OCI-LY1 (cell line): Measurements from ENCODE around the gene DPP7.
A peak's percentile ranks its signal among the peaks of the same experiment; 100 is the strongest.

Source experiments
- H2AFZ ChIP-seq: fragments of 200-600 bp; sonication (generic), shearing (Covaris generic); 2 replicates; pipeline ENCODE4 v1.6.0; 2014; ENCODE audit warnings: antibody characterized with exemption, mild to moderate bottlenecking, low read length
- H3F3A ChIP-seq: fragments of 200-600 bp; sonication (generic), shearing (Covaris generic); 2 replicates; pipeline ENCODE4 v1.6.0; 2014; ENCODE audit warnings: mild to moderate bottlenecking, antibody characterized with exemption, low read length, moderate library complexity; ENCODE audit not compliant: insufficient read depth
- H3K27ac ChIP-seq: fragments of 200-600 bp; sonication (generic); 2 replicates; pipeline ENCODE4 v1.5.1; 2014; ENCODE audit warnings: low read length, mixed run types, mild to moderate bottlenecking, low read depth; ENCODE audit not compliant: poor library complexity, severe bottlenecking
- H3K27me3 ChIP-seq: fragments of 200-600 bp; sonication (generic); 2 replicates; pipeline ENCODE4 v1.6.0; 2014; ENCODE audit warnings: antibody characterized with exemption, mild to moderate bottlenecking, low read length, moderate library complexity; ENCODE audit not compliant: insufficient read depth
- H3K36me3 ChIP-seq: fragments of 200-600 bp; sonication (generic); 2 replicates; pipeline ENCODE4 v1.6.1; 2014; ENCODE audit warnings: mild to moderate bottlenecking, antibody characterized with exemption, low read length, moderate library complexity, mixed read lengths; ENCODE audit not compliant: insufficient read depth
- H3K4me1 ChIP-seq: fragments of 200-600 bp; sonication (generic); 2 replicates; pipeline ENCODE4 v1.5.1; 2014; ENCODE audit warnings: mild to moderate bottlenecking, low read length, moderate library complexity; ENCODE audit not compliant: insufficient read depth, severe bottlenecking
- H3K4me2 ChIP-seq: fragments of 200-600 bp; sonication (generic), shearing (Covaris generic); 2 replicates; pipeline ENCODE4 v1.6.1; 2014; ENCODE audit warnings: low read length
- H3K4me3 ChIP-seq: fragments of 200-600 bp; sonication (generic); 2 replicates; pipeline ENCODE4 v1.5.1; 2014; ENCODE audit warnings: low read length, low read depth, mild to moderate bottlenecking, mixed read lengths; ENCODE audit not compliant: poor library complexity, severe bottlenecking
- H3K79me2 ChIP-seq: fragments of 200-600 bp; shearing (Covaris generic); 2 replicates; pipeline ENCODE4 v1.6.1; 2016; ENCODE audit warnings: mixed run types, low read length, mixed read lengths; ENCODE audit not compliant: insufficient read depth
- H3K9ac ChIP-seq: fragments of 200-600 bp; sonication (generic), shearing (Covaris generic); 2 replicates; pipeline ENCODE4 v1.6.1; 2014; ENCODE audit warnings: mild to moderate bottlenecking, low read length, mixed read lengths
- H3K9me2 ChIP-seq: fragments of 200-600 bp; sonication (generic), shearing (Covaris generic); 2 replicates; pipeline ENCODE4 v1.6.1; 2014; ENCODE audit warnings: low read depth, mild to moderate bottlenecking, low read length, mixed read lengths
- H3K9me3 ChIP-seq: fragments of 200-600 bp; shearing (Covaris generic); 2 replicates; pipeline ENCODE4 v1.6.1; 2014; ENCODE audit warnings: low read length, mixed read lengths
- H4K20me1 ChIP-seq: fragments of 200-600 bp; sonication (generic), shearing (Covaris generic); 2 replicates; pipeline ENCODE4 v1.6.0; 2016; ENCODE audit warnings: mild to moderate bottlenecking, low read length; ENCODE audit not compliant: insufficient read depth
- CTCF ChIP-seq: fragments of 200-600 bp; sonication (generic), shearing (Covaris generic); IDR thresholded peaks from 2 replicates; pipeline ENCODE4 v1.5.1; 2017; ENCODE audit warnings: mild to moderate bottlenecking, antibody characterized with exemption, low read length, moderate library complexity, mixed read lengths
- EZH2 ChIP-seq: fragments of 200-600 bp; sonication (generic), shearing (Covaris generic); IDR thresholded peaks from 2 replicates; pipeline ENCODE4 v1.8.0; 2017; ENCODE audit warnings: borderline replicate concordance, mixed run types, mild to moderate bottlenecking, antibody characterized with exemption, low read length, moderate library complexity, mixed read lengths

DPP7 gene

DNA sequence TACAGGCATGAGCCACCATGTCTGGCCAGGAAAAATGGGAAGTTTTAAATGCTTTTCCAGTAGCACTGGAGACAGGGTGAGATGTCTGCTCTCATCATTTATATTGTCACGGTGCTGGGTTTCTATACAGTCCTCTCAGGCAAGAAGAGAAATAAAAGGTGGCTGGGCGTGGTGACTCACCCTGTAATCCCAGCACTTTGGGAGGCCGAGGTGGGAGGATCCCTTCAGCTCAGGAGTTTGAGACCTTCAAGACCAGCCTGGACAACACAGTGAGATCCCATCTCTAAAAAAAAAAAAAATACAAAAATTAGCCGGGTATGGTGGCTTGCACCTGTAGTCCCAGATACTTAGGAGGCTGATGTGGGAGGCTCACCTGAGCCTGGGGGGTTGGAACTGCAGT, 19.7 kb upstream of the DPP7 start:
- Histone ChIP-seq H3K36me3 (no peaks in the 10 kb centered on the region), H3K27ac (no peak overlapping the region), H3K27me3 (0 out of 2 replicates have a peak, but pooled peaks cover 7% of the 10 kb centered on the region), H3K4me2 (no peak overlapping the region), H4K20me1 (no peaks in the 10 kb centered on the region), H3K9ac (no peak overlapping the region), H3K4me3 (no peak overlapping the region), H3K9me3 (no peaks in the 10 kb centered on the region), H3F3A (no peaks in the 10 kb centered on the region), H3K79me2 (no peaks in the 10 kb centered on the region), H3K9me2 (no peaks in the 10 kb centered on the region), H3K4me1 (peaks cover 6% of the 10 kb centered on the region), H2AFZ (no peak overlapping the region)
- no peak for TF ChIP-seq CTCF

- Histone ChIP-seq H3K9ac (peak overlapping the region; percentile 86), H3K9me3 (no peaks in the 10 kb centered on the region), H3K4me2 (peak overlapping the region; percentile 96), H2AFZ (no peak overlapping the region), H3K27me3 (no peaks in the 10 kb centered on the region), H3K9me2 (no peaks in the 10 kb centered on the region), H4K20me1 (no peaks in the 10 kb centered on the region), H3K79me2 (0 out of 2 replicates have a peak, but pooled peaks cover 6% of the 10 kb centered on the region), H3K36me3 (no peaks in the 10 kb centered on the region), H3K27ac (no peak overlapping the region), H3K4me3 (peak overlapping the region; percentile 85), H3K4me1 (peaks cover 36% of the 10 kb centered on the region), H3F3A (no peaks in the 10 kb centered on the region)
- TF ChIP-seq EZH2 = no peak
- no peak for TF ChIP-seq CTCF
Observed at GRCh38 chr9:137130176-137130755, 15.7 kb upstream of the DPP7 start.

DNA sequence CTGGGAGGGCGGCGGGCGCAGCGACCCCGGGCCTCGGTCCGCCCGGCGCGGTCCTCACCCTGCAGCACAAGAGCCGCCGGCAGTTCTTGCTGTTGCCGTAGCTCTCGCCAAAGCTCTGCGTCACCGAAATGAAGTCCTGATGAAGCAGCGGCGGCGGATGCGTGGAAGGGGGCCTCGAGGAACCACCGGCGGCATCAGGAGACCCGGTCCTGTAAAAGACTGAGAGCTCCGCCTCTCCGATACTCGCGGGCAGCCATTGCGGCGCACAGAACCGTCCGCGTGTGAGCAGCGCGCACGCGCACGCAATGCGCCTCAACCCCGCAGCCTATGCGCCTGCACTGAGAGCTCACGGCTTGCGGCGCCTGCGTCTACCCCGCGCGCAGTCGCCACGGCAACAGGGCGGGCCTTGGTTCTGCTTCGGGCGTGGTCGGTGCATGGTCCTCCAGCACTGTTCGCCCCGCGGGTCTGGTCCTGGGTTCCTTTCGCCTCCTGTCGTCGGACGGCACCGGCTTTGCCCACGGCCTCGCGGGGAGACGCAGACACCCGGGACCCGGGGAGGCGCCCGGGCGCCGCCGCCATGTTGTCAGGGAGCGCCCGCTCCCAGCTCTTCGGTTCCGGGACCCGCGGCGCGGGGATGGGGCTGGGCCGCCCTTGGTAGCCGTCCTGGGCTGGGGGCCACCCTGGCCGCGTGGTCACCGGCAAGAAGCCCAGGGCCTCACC, 15.1 kb upstream of the DPP7 start:
- Histone ChIP-seq H2AFZ (no peak overlapping the region), H3K4me1 (peaks cover 36% of the 10 kb centered on the region), H4K20me1 (no peaks in the 10 kb centered on the region), H3K4me3 (peak overlapping the region; percentile 85), H3K9me2 (no peaks in the 10 kb centered on the region), H3K27ac (peak overlapping the region; percentile 90), H3F3A (no peaks in the 10 kb centered on the region), H3K4me2 (peak overlapping the region; percentile 96), H3K9me3 (no peaks in the 10 kb centered on the region), H3K36me3 (no peaks in the 10 kb centered on the region), H3K79me2 (0 out of 2 replicates have a peak, but pooled peaks cover 6% of the 10 kb centered on the region), H3K9ac (peak overlapping the region; percentile 86), H3K27me3 (no peaks in the 10 kb centered on the region)
- TF ChIP-seq EZH2 (no peak), CTCF (no peak)
